NT2/D1 (cell line): ENCODE results near the gene BICD2.
"Not testable (repeated sequence)": the region's sequence is repeated elsewhere in the genome, so short reads cannot be mapped to it uniquely, and the experiment has no call there.

ENCODE experiments used
- DNase-seq: peaks from one replicate; pipeline ENCODE4 v3.0.0-alpha.2; 2011; ENCODE audit warnings: low read depth, low spot score
- H3K27me3 ChIP-seq: 2 replicates; pipeline ENCODE4 v1.6.0; 2011; ENCODE audit warnings: mild to moderate bottlenecking; ENCODE audit not compliant: insufficient read length, insufficient read depth
- H3K36me3 ChIP-seq: 2 replicates; pipeline ENCODE4 v1.6.1; 2011; ENCODE audit warnings: mild to moderate bottlenecking, low read length, mixed read lengths; ENCODE audit not compliant: insufficient read depth, insufficient read length
- H3K4me1 ChIP-seq: 2 replicates; pipeline ENCODE4 v1.5.1; 2011; ENCODE audit not compliant: insufficient read depth, insufficient read length
- H3K4me3 ChIP-seq: 2 replicates; pipeline ENCODE4 v1.5.1; 2011; ENCODE audit warnings: low read depth; ENCODE audit not compliant: insufficient read length
- H3K9ac ChIP-seq: 2 replicates; pipeline ENCODE4 v1.6.0; 2011; ENCODE audit warnings: low read depth; ENCODE audit not compliant: insufficient read length
- H3K9me3 ChIP-seq: 2 replicates; pipeline ENCODE4 v1.5.1; 2011; ENCODE audit warnings: mild to moderate bottlenecking, low read length; ENCODE audit not compliant: insufficient read depth
- SUZ12 ChIP-seq: IDR thresholded peaks from 2 replicates; pipeline ENCODE4 v1.6.1; 2011; ENCODE audit not compliant: insufficient read length, insufficient read depth; ENCODE audit errors: extremely low read depth
- YY1 ChIP-seq: IDR thresholded peaks from 2 replicates; pipeline ENCODE4 v1.6.1; 2011; ENCODE audit not compliant: insufficient read length, insufficient read depth
- ZNF274 ChIP-seq: IDR thresholded peaks from 2 replicates; pipeline ENCODE4 v1.6.1; 2011; ENCODE audit warnings: mild to moderate bottlenecking, low read depth, low read length

The BICD2 gene

GRCh38 chr9:92764381-92764987, at the start of gene BICD2:
Gene BICD2 (minus strand): TSS chr9:92764833. CDS start chr9:92764744, 89 bp downstream.
- Histone ChIP-seq H3K4me3 (peak within 1 kb of the TSS; percentile 98), H3K9ac (peak within 1 kb of the TSS; percentile 99), H3K36me3 (peaks cover 12% of the 10 kb centered on the region), H3K27me3 (no peaks in the 10 kb centered on the region), H3K4me1 (peaks cover 17% of the 10 kb centered on the region), H3K9me3 (no peaks in the 10 kb centered on the region)
- TF ChIP-seq SUZ12 = no peak
- no peak for TF ChIP-seq YY1
- TF ChIP-seq ZNF274 = no peak
- no peak for DNase-seq

- peaks cover 79% of the 10 kb centered on the region for H3K27me3 ChIP-seq
These were observed 45.1 kb upstream of the BICD2 start for GRCh38 chr9:92809629-92810326.

GRCh38 chr9:92808726-92809451, 44.3 kb upstream of the BICD2 start:
- Histone ChIP-seq H3K36me3 (no peaks in the 10 kb centered on the region), H3K4me3 (peak overlapping the region; percentile 50), H3K9me3 (no peaks in the 10 kb centered on the region), H3K9ac (peak overlapping the region; percentile 67), H3K4me1 (peaks cover 6% of the 10 kb centered on the region), H3K27me3 (peaks cover 88% of the 10 kb centered on the region)
- peak; percentile 63 for DNase-seq
- TF ChIP-seq SUZ12 (no peak), YY1 (no peak), ZNF274 (no peak)

More at GRCh38 chr9:92809629-92810326, 45.1 kb upstream of the BICD2 start:
- H3K9me3 ChIP-seq, H3K4me1 ChIP-seq, H3K36me3 ChIP-seq, DNase-seq: not testable (repeated sequence)
- Histone ChIP-seq H3K4me3 (peak overlapping the region; percentile 50), H3K9ac (peak overlapping the region; percentile 32)

GRCh38 chr9:92807757-92808725, 43.4 kb upstream of the BICD2 start:
- H3K4me3 ChIP-seq = peak overlapping the region; percentile 50
- H3K4me1 ChIP-seq = peaks cover 6% of the 10 kb centered on the region
- TF ChIP-seq YY1 = no peak
- no peak for TF ChIP-seq ZNF274
- peak; percentile 63 for TF ChIP-seq SUZ12
- H3K36me3 ChIP-seq = no peaks in the 10 kb centered on the region
- H3K9ac ChIP-seq = peak overlapping the region; percentile 67
- H3K27me3 ChIP-seq = peaks cover 84% of the 10 kb centered on the region
- H3K9me3 ChIP-seq = no peaks in the 10 kb centered on the region
- no peak for DNase-seq

- no peak for DNase-seq
- no peak for TF ChIP-seq YY1
- TF ChIP-seq SUZ12 = no peak
- TF ChIP-seq ZNF274 = no peak
These were observed 42.6 kb upstream of the BICD2 start for GRCh38 chr9:92807031-92807756.

GRCh38 chr9:92804727-92805126, 40.1 kb upstream of the BICD2 start:
- peaks cover 6% of the 10 kb centered on the region for H3K4me1 ChIP-seq

More at GRCh38 chr9:92807031-92807756, 42.6 kb upstream of the BICD2 start:
- H3K9me3 ChIP-seq = no peaks in the 10 kb centered on the region
- H3K4me1 ChIP-seq = peaks cover 6% of the 10 kb centered on the region
- H3K36me3 ChIP-seq = no peaks in the 10 kb centered on the region
- peak overlapping the region; percentile 21 for H3K9ac ChIP-seq
- H3K27me3 ChIP-seq = peaks cover 80% of the 10 kb centered on the region
- peak overlapping the region; percentile 50 for H3K4me3 ChIP-seq

More at GRCh38 chr9:92804727-92805126, 40.1 kb upstream of the BICD2 start:
- Histone ChIP-seq H3K9ac (no peak overlapping the region), H3K4me3 (no peak overlapping the region), H3K27me3 (peaks cover 59% of the 10 kb centered on the region), H3K36me3 (no peaks in the 10 kb centered on the region), H3K9me3 (no peaks in the 10 kb centered on the region)
- no peak for DNase-seq
- TF ChIP-seq YY1 (no peak), ZNF274 (no peak), SUZ12 (no peak)
